ENCODE data around the gene UBE2Q2.

UBE2Q2 gene

DNA sequence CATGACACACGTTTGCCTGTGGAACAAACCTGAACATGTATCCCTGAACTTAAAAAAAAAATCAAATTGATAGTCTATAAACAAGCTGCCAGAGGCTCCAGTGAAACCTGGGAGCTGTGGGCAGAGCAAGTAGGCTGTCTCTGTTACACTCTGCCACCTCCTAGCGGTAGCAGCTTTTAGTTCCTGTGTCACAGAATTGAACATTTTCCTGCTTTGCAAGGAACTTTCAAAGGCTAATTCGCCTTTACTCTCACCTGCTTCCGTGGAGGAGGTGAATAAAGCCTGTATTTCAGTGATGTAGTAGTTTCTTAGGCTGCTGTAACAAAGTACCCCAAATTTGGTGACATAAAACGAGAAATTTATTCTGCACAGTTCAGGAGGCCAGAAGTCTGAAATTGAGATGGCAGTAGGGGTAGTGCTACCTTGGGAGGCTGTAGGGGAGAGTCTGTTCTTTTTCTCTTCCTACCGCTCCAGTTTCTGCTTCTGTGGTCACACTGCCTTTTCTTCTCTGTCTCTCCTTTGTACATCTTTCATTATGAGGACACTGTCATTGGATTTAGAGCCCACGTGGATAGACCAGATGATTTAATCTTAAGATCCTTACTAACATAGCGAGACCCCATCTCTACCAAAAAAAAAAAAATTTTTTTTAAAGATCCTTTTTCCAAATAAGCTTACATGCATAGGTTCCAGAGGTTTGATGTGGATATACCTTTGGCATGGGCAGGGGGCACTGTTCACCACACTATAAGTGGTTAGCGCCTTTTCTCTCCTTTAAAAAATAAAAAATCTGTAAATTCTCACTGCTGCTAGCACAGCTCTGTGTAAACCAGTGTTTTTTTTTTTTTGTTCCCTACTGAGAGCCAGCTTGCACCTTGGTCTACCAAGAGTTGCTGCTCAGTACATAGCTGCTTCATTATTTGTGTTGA lies 85.7 kb downstream of the UBE2Q2 start:
- no peak for DNase-seq

DNA sequence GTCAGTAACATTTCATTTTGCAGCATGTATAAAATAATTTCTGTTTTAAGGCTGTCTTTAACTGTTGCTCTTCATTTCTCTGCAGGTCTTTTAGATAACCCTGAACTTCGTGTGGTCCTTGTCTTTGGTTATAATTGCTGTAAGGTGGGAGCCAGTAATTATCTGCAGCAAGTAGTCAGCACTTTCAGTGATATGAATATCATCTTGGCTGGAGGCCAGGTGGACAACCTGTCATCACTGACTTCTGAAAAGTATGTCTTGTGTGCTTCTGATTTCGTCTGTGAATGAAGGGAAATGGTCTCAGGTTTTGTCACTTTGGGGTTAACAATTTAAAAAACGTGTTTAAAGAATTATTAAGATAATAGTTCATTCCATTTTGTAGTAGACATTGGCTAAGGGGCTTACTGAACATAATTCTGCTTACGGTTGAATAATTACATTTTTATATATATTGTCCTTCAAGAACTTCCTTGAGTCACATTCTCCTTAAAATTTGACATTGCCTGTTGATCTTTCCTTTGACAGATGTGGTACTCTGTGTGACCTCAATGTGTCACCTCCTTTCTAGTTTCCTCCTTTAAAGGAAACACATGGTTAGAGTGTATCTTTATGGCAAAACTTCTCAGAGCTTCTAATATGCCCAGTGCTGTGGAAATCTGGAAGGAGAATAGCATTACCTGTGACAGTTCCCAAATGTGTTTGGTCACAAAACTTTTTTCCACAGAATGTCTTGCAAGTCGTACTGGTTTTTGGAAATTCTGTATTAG lies 86.7 kb downstream of the UBE2Q2 start:
- no peak for DNase-seq

DNA sequence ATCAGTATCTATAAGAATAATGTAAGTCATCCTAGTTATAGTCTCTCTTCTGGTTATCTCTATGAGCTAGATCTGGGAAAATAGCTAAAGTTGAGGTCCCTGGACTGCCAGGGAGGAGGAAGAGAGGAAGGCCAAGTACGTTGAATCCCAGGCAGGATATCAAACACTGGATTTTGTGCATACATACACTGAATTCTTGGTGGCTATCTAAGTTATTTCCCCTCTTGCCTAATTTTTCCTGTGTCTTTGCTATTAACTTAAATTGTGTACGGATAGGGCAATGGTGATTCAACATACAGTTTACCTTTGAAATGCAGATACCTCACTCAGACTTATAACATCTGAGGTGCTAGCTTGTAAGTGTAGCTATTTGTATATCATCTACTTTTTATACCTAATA lies 87.6 kb downstream of the UBE2Q2 start:
- no peak for DNase-seq

DNA sequence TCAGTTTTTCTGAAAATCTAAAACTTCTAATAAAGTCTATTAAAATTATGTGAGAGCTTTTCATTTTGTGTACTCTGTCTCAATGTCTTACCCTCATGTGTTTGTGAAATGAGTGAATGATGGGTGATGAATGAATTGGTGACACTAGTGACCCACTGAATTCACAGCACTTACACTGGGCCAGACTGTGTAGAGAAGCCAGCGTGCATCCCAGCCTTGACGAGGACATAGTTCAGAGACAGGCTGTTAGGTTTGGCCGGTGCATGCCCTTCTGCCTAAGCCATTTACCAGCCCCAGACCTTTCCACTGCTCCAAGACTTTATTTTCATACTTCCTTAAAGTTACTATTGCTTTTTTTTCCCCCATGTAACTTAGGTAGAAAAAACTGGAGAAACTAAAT lies 99.2 kb downstream of the UBE2Q2 start:
- DNase-seq, result no peak

DNA sequence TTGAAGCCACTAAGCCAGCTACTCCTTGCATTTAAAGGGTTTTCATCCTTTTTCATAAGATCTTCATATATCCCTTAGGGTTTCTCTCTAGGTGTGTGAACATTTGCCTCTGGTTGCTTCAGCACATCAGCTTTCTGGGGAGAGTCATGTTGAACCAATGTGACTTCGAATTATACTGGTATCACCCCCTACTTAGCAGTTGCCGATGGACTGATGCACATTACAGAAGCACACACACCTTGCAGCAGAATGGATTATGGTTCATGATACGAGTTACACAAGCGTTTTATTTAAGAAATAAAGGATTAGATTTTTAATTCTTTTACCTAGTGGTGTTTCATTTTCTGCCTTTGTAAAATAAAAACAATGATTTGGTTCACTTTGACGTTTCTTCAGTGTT lies 100.0 kb downstream of the UBE2Q2 start:
- DNase-seq, result no peak

DNA sequence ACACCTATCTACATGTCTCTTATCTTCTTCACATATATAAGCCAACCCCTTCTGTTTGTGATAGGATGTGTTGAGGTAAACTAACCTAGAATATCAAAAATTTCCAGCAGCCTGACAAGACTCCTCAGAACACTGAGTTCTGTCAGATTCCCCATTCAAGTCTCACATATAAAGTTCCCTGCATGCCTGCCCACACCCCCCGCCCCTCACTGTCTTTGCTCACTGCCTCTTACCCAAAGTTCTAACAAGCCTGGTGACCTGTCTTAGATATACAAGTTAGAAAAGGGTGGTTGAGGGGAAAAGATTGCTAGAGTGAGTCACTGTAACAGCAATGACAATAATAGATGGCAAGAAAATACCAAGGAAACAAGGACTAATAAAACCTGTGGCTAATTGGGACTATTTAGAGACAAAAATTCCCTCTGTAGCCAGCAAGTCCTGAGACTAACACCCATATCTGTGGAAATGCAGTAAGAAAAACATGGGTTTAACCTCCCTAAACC lies 100.5 kb downstream of the UBE2Q2 start:
- DNase-seq, result no peak

DNA sequence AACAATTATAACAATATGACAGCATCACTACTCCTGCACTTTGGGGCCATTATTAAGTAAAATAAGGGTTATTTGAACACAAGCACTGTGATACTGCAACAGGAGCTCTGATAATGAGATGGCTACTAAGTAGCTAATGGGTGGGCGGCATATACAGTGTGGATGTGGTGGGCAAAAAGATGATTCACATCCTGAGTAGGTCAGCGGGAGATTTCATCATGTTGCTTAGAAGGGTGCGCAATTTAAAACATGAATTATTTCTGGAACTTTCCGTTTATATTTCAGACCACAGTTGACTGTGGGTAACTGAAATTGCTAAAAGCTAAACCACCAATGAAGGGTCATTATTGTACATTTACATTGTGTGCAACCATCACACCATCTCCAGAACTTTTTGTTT lies 102.7 kb downstream of the UBE2Q2 start:
- no peak for DNase-seq

DNA sequence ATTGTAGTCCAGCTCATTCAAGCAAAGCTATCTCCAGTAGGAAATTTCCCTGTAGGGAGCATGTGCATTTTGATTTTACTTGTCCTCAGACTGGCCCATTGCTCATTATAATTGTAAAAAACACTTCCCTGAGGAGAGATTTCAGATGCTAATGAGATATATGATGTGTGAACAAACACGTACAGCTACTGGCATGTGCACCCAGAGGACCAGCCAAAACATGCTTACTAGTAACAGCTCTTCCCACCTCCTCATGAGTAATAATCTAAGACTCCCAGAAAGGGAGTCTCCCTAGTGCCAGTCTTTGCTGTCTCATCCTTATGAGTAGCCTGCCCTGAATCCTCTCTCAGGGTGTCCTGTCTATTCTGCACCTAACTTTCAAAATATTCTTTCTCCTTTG lies 103.8 kb downstream of the UBE2Q2 start:
- DNase-seq, result no peak

DNA sequence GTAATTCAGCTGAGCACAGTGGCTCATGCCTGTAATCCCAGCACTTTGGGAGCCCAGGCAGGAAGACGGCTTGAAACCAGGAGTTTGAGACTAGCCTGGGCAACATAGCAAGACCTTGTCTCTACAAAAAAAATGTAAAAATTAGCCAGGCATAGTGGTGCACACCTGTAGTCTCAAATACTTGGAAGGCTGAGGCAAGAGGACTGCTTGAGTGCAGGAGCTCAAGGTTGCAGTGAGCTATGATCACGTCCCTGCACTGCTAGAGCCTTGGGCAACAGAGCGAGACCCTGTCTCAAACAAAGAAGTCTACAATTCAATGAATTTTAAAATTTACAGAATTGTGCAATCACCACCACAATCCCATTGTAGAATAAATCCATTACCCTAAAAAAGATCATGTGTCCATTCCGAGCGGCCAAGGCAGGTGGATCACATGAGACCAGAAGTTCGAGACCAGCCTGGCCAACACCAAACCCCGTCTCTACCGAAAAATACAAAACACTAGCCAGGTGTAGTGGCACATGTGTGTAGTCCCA lies 105.6 kb downstream of the UBE2Q2 start:
- DNase-seq, result no peak

All from CD4-positive, alpha-beta T cell treated with Interleukin-17A for 1 hour (primary cell).